Neural cell (in vitro differentiated cells): ENCODE measurements around the gene HEG1. TPM values are rescaled to one million over a fixed set of nuclear protein-coding genes. Genes with fewer than 3 reads are reported as not detected.

Source experiments
- H2AFZ ChIP-seq: fragments of 200-600, 300-800 bp; sonication (generic), shearing (Covaris generic); 2 replicates; pipeline ENCODE4 v1.6.0; 2014; ENCODE audit warnings: low read depth, mild to moderate bottlenecking, antibody characterized with exemption, low read length, moderate library complexity
- H3F3A ChIP-seq: fragments of 200-600 bp; shearing (Covaris generic); 2 replicates; pipeline ENCODE4 v1.6.1; 2016; ENCODE audit warnings: mild to moderate bottlenecking, moderate library complexity, mixed read lengths, antibody characterized with exemption, low read length; ENCODE audit not compliant: insufficient read depth, poor library complexity, severe bottlenecking
- H3K27ac ChIP-seq: fragments of 200-600, 300-800 bp; sonication (generic), shearing (Covaris generic); 2 replicates; pipeline ENCODE4 v1.5.1; 2014; ENCODE audit warnings: mild to moderate bottlenecking, low read length, moderate library complexity
- H3K27me3 ChIP-seq: fragments of 300-800, 200-600 bp; sonication (generic), shearing (Covaris generic); 2 replicates; pipeline ENCODE4 v1.6.0; 2014; ENCODE audit warnings: mild to moderate bottlenecking, low read depth, low read length, moderate library complexity; ENCODE audit not compliant: insufficient read depth
- H3K36me3 ChIP-seq: fragments of 300-800, 200-600 bp; sonication (generic), shearing (Covaris generic); 2 replicates; pipeline ENCODE4 v1.5.1; 2014; ENCODE audit warnings: mild to moderate bottlenecking, antibody characterized with exemption, low read length, moderate library complexity; ENCODE audit not compliant: insufficient read depth
- H3K4me2 ChIP-seq: fragments of 300-800, 200-600 bp; sonication (generic), shearing (Covaris generic); 2 replicates; pipeline ENCODE4 v1.6.0; 2014; ENCODE audit warnings: mild to moderate bottlenecking, low read length
- H3K4me3 ChIP-seq: fragments of 300-800, 200-600 bp; sonication (generic), shearing (Covaris generic); 2 replicates; pipeline ENCODE4 v1.5.1; 2014; ENCODE audit warnings: mild to moderate bottlenecking, low read length, moderate library complexity
- H3K79me2 ChIP-seq: fragments of 200-600 bp; shearing (Covaris generic); replicated peaks from 2 replicates; pipeline ENCODE4 v1.6.0; 2014; ENCODE audit warnings: mild to moderate bottlenecking, low read length, moderate library complexity; ENCODE audit not compliant: insufficient read depth
- H3K9ac ChIP-seq: fragments of 300-800, 200-600 bp; sonication (generic), shearing (Covaris generic); 2 replicates; pipeline ENCODE4 v1.6.1; 2016; ENCODE audit warnings: mild to moderate bottlenecking, low read length, mixed read lengths
- H3K9me2 ChIP-seq: fragments of 200-600 bp; shearing (Covaris generic); 2 replicates; pipeline ENCODE4 v1.6.1; 2016; ENCODE audit warnings: mild to moderate bottlenecking, low read length, mixed read lengths; ENCODE audit not compliant: insufficient read depth
- H3K9me3 ChIP-seq: fragments of 200-600, 300-800 bp; sonication (generic), shearing (Covaris generic); 2 replicates; pipeline ENCODE4 v1.6.1; 2016; ENCODE audit warnings: mild to moderate bottlenecking, mixed run types, low read length, moderate library complexity, mixed read lengths
- H4K20me1 ChIP-seq: fragments of 200-600 bp; shearing (Covaris generic); 2 replicates; pipeline ENCODE4 v1.6.1; 2016; ENCODE audit warnings: mild to moderate bottlenecking, mixed run types; ENCODE audit not compliant: insufficient read depth
- EP300 ChIP-seq: fragments of 450-650 bp; conservative IDR thresholded peaks from 2 replicates; pipeline ENCODE4 v1.6.1; 2014; ENCODE audit warnings: antibody characterized with exemption, mild to moderate bottlenecking, moderate library complexity; ENCODE audit not compliant: poor library complexity, severe bottlenecking
- EZH2 ChIP-seq: fragments of 200-600, 300-800 bp; shearing (Covaris generic), sonication (generic); IDR thresholded peaks from 2 replicates; pipeline ENCODE4 v1.6.1; 2014; ENCODE audit warnings: antibody characterized with exemption, low read length, borderline replicate concordance, mild to moderate bottlenecking; ENCODE audit not compliant: insufficient read depth, poor library complexity, severe bottlenecking
- MXI1 ChIP-seq: fragments of 450-650 bp; conservative IDR thresholded peaks from 2 replicates; pipeline ENCODE4 v1.6.1; 2014; ENCODE audit warnings: antibody characterized with exemption, mild to moderate bottlenecking; ENCODE audit not compliant: poor library complexity, severe bottlenecking
- POLR2AphosphoS5 ChIP-seq: IDR thresholded peaks from 2 replicates; pipeline ENCODE4 v1.6.1; 2012
- RAD21 ChIP-seq: fragments of 450-650 bp; conservative IDR thresholded peaks from 2 replicates; pipeline ENCODE4 v1.6.1; 2014; ENCODE audit warnings: antibody characterized with exemption, mild to moderate bottlenecking, moderate library complexity
- SMC3 ChIP-seq: fragments of 450-650 bp; conservative IDR thresholded peaks from 2 replicates; pipeline ENCODE4 v1.6.1; 2014; ENCODE audit warnings: antibody characterized with exemption, mild to moderate bottlenecking, moderate library complexity; ENCODE audit not compliant: poor library complexity
- TAF1 ChIP-seq: IDR thresholded peaks from 2 replicates; pipeline ENCODE4 v1.6.1; 2012; ENCODE audit warnings: low read depth
- polyA plus RNA-seq: library from polyadenylated mRNA; depleted of rRNA; stranded (reverse); fragments of >200 nt; gene quantifications from 2 replicates; pipeline ENCODE4 v1.2.3, GENCODE V29; 2014
- TF ChIP-seq, protein P1 (sequence below): IDR thresholded peaks from 2 replicates; pipeline ENCODE4 v1.6.1; 2012; ENCODE audit warnings: borderline replicate concordance
- TF ChIP-seq, protein P2 (sequence below): fragments of 450-650 bp; IDR thresholded peaks from 2 replicates; pipeline ENCODE4 v1.5.1; 2014; ENCODE audit warnings: antibody characterized with exemption, mild to moderate bottlenecking, moderate library complexity; ENCODE audit not compliant: poor library complexity, severe bottlenecking

The HEG1 gene
- polyA plus RNA-seq, 1 donor from 2014 or later: 0.48 TPM

DNA sequence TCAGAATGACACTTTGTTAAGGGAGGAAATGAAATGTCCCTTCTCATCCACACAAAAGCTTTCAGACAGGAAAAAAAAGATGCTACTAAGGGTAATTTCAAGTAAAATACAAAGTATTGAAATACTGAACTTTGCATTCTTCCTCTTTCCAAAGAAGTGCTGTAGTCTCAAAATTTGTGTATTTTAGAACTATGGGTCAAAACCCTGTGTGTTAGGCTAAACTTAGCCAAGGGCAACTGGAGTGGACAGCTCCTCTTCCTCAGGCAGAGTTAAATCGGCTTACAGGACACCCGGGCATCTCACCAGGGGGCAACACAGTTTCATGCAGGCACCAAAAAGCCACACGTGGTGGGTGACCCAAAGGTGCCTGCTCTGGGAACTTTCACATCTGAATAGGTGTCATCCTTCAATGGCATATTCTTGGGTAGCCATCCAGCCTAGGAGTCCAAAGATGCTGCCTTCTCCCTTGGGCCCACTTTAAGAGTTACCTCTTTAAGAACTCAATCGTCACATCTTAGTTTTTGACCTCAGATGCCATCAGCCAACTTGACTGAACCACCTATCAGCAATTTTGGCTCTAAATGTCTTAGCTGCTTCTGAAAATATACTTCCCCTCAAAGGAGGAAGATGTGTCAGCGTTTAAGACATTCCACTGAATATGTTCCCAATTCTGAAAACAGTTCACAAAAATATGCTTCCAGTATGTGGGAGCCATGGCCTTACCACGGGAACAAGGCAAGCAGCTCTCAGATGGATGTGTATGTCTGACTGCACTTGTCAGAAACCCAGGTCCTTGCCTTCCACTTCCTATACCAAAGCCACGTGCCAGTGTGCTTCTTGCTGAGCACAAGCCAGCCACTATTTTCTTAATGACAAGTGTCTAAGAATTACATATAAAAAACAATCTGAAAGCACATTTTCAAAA is 89.0 kb downstream of the HEG1 start:
- no peaks in the 10 kb centered on the region for H3K9me2 ChIP-seq
- no peak overlapping the region for H3K4me2 ChIP-seq
- H2AFZ ChIP-seq: no peak overlapping the region
- TF ChIP-seq TAF1 (no peak), EP300 (no peak), POLR2AphosphoS5 (no peak), EZH2 (no peak)
- TF ChIP-seq, protein P1, sequence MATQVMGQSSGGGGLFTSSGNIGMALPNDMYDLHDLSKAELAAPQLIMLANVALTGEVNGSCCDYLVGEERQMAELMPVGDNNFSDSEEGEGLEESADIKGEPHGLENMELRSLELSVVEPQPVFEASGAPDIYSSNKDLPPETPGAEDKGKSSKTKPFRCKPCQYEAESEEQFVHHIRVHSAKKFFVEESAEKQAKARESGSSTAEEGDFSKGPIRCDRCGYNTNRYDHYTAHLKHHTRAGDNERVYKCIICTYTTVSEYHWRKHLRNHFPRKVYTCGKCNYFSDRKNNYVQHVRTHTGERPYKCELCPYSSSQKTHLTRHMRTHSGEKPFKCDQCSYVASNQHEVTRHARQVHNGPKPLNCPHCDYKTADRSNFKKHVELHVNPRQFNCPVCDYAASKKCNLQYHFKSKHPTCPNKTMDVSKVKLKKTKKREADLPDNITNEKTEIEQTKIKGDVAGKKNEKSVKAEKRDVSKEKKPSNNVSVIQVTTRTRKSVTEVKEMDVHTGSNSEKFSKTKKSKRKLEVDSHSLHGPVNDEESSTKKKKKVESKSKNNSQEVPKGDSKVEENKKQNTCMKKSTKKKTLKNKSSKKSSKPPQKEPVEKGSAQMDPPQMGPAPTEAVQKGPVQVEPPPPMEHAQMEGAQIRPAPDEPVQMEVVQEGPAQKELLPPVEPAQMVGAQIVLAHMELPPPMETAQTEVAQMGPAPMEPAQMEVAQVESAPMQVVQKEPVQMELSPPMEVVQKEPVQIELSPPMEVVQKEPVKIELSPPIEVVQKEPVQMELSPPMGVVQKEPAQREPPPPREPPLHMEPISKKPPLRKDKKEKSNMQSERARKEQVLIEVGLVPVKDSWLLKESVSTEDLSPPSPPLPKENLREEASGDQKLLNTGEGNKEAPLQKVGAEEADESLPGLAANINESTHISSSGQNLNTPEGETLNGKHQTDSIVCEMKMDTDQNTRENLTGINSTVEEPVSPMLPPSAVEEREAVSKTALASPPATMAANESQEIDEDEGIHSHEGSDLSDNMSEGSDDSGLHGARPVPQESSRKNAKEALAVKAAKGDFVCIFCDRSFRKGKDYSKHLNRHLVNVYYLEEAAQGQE: no peak
- TF ChIP-seq, protein P2, sequence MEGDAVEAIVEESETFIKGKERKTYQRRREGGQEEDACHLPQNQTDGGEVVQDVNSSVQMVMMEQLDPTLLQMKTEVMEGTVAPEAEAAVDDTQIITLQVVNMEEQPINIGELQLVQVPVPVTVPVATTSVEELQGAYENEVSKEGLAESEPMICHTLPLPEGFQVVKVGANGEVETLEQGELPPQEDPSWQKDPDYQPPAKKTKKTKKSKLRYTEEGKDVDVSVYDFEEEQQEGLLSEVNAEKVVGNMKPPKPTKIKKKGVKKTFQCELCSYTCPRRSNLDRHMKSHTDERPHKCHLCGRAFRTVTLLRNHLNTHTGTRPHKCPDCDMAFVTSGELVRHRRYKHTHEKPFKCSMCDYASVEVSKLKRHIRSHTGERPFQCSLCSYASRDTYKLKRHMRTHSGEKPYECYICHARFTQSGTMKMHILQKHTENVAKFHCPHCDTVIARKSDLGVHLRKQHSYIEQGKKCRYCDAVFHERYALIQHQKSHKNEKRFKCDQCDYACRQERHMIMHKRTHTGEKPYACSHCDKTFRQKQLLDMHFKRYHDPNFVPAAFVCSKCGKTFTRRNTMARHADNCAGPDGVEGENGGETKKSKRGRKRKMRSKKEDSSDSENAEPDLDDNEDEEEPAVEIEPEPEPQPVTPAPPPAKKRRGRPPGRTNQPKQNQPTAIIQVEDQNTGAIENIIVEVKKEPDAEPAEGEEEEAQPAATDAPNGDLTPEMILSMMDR: no peak
- no peak overlapping the region for H3K27ac ChIP-seq
- no peaks in the 10 kb centered on the region for H3K79me2 ChIP-seq
- H3K9me3 ChIP-seq: no peaks in the 10 kb centered on the region
- H3K36me3 ChIP-seq: no peaks in the 10 kb centered on the region
- no peaks in the 10 kb centered on the region for H4K20me1 ChIP-seq
- H3K9ac ChIP-seq: no peak overlapping the region
- H3K27me3 ChIP-seq: no peaks in the 10 kb centered on the region
- no peak overlapping the region for H3K4me3 ChIP-seq
- no peaks in the 10 kb centered on the region for H3F3A ChIP-seq

DNA sequence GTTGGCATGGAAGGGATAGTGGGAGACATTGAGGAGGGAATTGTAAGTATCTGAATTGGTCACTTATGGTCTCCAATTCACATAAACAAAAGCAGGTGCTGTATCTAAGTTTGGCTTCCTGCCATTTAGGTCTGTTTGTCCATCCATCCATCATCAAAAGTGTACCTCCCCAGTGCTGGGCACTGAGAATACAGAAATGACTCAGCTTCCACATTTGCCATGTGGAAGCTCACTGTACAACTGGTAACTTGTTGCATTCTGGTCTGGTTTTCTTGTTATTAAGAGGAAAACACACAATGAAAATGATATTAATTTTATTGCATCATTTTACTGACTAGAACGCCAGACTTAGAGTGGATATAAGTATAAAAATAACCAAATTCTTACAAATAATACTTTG is 90.4 kb downstream of the HEG1 start:
- Histone ChIP-seq H3K27ac (no peak overlapping the region), H3K9me2 (no peaks in the 10 kb centered on the region), H3K9me3 (no peaks in the 10 kb centered on the region), H3K4me2 (no peak overlapping the region), H2AFZ (no peak overlapping the region), H3K4me3 (no peak overlapping the region), H3K36me3 (no peaks in the 10 kb centered on the region), H3K79me2 (no peaks in the 10 kb centered on the region), H3F3A (no peaks in the 10 kb centered on the region), H3K9ac (no peak overlapping the region), H3K27me3 (no peaks in the 10 kb centered on the region), H4K20me1 (no peaks in the 10 kb centered on the region)
- TF ChIP-seq RAD21 (no peak), EZH2 (no peak), TAF1 (no peak), POLR2AphosphoS5 (no peak), SMC3 (no peak), EP300 (no peak), MXI1 (no peak)
- TF ChIP-seq, protein P2: no peak
- TF ChIP-seq, protein P1: no peak
